Central memory CD8-positive, alpha-beta T cell (primary cell): ENCODE results near the gene ZNF2.

Experiments
- ATAC-seq: fragments of 150-1000 bp; cut with Tn5 transposase; replicated peaks from 2 replicates; pipeline ENCODE4 v1.10.0; 2022; ENCODE audit warnings: mild to moderate bottlenecking, moderate FRiP score, moderate number of reproducible peaks; ENCODE audit not compliant: poor library complexity, severe bottlenecking; ENCODE audit errors: extremely low read depth
- DNase-seq, 2 donors: peaks; one replicate each; pipeline ENCODE4 v3.0.0; 2021; ENCODE audit warnings: low spot score in 2 of 2
- H3K27ac Mint-ChIP-seq: one replicate; pipeline ENCODE4 v1.8.0; 2022; ENCODE audit warnings: low read depth, mild to moderate bottlenecking, moderate library complexity, mixed read lengths
- H3K27me3 Mint-ChIP-seq: one replicate; pipeline ENCODE4 v1.8.0; 2022; ENCODE audit warnings: mixed read lengths
- H3K36me3 Mint-ChIP-seq: one replicate; pipeline ENCODE4 v1.8.0; 2022; ENCODE audit warnings: mild to moderate bottlenecking, moderate library complexity, mixed read lengths; ENCODE audit not compliant: insufficient read depth
- H3K4me1 Mint-ChIP-seq: one replicate; pipeline ENCODE4 v1.8.0; 2022; ENCODE audit warnings: mixed read lengths
- H3K4me3 Mint-ChIP-seq: one replicate; pipeline ENCODE4 v1.8.0; 2022; ENCODE audit warnings: mild to moderate bottlenecking, moderate library complexity, mixed read lengths
- H3K9me3 Mint-ChIP-seq: one replicate; pipeline ENCODE4 v1.8.0; 2022; ENCODE audit warnings: mixed read lengths

The ZNF2 gene

DNA sequence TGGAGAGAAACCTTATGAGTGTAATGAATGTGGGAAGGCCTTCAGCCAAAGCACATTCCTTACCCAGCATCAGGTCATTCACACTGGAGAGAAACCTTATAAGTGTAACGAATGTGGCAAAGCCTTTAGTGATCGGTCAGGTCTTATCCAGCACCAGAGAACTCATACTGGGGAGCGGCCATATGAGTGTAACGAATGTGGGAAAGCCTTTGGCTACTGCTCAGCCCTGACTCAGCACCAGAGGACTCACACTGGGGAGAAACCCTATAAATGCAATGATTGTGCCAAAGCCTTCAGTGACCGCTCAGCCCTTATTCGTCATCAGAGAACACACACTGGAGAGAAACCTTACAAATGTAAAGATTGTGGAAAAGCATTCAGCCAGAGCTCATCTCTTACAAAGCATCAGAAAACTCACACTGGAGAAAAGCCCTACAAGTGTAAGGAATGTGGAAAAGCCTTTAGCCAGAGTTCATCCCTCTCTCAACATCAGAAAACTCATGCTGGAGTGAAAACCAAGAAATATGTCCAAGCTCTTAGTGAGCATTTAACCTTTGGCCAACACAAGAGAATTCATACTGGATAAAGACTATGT is 49.5 kb downstream of the ZNF2 start:
- Mint-ChIP-seq H3K4me1 (peaks cover 6% of the 10 kb centered on the region), H3K27me3 (no peaks in the 10 kb centered on the region), H3K9me3 (peaks cover 54% of the 10 kb centered on the region), H3K36me3 (peaks cover 16% of the 10 kb centered on the region), H3K4me3 (no peak overlapping the region), H3K27ac (no peak overlapping the region)
- no peak for ATAC-seq
- DNase-seq = no peak

DNA sequence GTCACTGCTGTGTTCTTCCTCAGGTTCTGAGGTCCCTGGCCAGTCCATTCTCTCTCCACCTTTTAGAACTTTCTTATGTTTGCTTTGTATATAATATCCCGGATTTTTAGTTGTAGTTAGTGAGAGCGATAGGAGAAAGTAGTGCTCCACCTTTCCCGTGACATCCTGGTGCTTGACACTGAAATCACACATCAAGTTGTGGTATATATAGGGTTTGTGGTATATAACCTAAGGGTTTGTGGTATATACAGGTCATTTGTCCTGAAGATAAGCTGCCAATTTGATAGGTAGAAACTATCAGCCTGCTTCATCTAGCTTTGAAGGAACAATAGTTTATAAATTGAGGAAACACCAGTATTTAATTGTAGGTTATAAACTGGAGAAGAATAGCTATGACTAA is 54.8 kb downstream of the ZNF2 start:
- no peak for DNase-seq
- Mint-ChIP-seq H3K4me1 (no peaks in the 10 kb centered on the region), H3K9me3 (peaks cover 49% of the 10 kb centered on the region), H3K27ac (no peak overlapping the region), H3K4me3 (no peak overlapping the region), H3K27me3 (no peaks in the 10 kb centered on the region), H3K36me3 (peaks cover 3% of the 10 kb centered on the region)
- ATAC-seq = no peak

DNA sequence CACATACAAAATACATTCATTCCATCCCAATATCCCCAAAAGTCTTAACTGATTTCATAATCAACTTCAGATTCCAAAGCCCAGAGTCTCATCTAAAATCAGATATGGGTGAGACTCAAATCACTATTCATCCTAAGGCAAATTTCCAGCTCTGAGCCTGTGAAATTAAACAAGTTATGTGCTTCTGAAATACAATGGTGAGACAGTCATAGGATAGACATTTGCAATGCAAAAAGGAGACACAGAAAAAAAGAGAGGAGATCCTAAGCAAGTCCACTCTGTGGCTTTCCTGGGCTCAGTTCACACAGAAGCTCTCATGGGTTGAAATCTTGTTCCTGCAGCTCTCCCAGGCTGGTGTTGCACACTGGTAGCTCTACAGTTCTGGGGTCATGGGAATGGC is 60.0 kb downstream of the ZNF2 start:
- Mint-ChIP-seq H3K27me3 (no peaks in the 10 kb centered on the region), H3K4me1 (no peaks in the 10 kb centered on the region), H3K36me3 (peaks cover 3% of the 10 kb centered on the region), H3K4me3 (no peak overlapping the region), H3K27ac (no peak overlapping the region), H3K9me3 (peaks cover 33% of the 10 kb centered on the region)
- no peak for DNase-seq
- ATAC-seq = no peak

DNA sequence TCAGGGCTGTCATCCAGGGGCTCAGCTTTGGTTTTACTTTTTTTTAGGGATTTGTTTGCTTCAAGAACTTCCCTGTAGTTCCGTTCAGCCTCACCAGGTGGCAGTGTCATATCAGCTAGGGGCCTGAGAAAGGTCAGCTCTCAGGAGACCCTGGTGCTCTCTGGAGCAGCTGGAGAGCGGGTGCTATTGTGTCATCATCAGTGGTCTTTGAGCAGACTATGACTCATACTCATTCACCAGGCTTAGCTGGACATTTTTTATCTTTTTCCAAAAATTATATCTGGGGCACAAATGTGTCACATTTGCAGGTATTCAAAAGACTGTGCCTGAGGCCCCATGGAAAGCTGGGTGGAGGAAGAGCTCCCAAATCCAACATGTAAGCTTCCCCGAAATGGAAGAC is 66.1 kb downstream of the ZNF2 start:
- ATAC-seq = no peak
- H3K27me3 Mint-ChIP-seq = no peaks in the 10 kb centered on the region
- no peaks in the 10 kb centered on the region for H3K4me1 Mint-ChIP-seq
- no peaks in the 10 kb centered on the region for H3K36me3 Mint-ChIP-seq
- DNase-seq = no peak
- H3K4me3 Mint-ChIP-seq = no peak overlapping the region
- H3K9me3 Mint-ChIP-seq = peaks cover 12% of the 10 kb centered on the region
- no peak overlapping the region for H3K27ac Mint-ChIP-seq

DNA sequence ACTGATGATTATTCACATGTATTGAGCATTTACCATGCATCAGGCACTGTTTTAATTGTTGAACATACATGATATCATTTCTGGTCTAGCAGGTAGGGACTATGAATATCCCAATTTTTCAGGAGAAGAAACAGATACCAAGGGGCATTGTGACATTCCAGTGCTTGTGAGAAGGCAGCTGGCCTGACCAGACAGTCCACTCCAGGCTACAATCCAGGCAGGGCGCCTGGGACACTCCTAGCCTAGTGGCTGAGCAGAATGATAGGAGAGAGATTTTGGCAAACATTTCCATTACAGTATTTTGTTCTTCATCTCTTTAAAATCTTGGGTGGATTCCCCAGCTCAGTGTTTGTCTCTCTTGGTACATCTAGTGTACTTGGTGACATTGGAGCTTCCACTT is 66.6 kb downstream of the ZNF2 start:
- no peaks in the 10 kb centered on the region for H3K4me1 Mint-ChIP-seq
- ATAC-seq (no peak), DNase-seq (no peak)
- no peaks in the 10 kb centered on the region for H3K36me3 Mint-ChIP-seq
- H3K27me3 Mint-ChIP-seq = no peaks in the 10 kb centered on the region
- H3K27ac Mint-ChIP-seq = no peak overlapping the region
- peaks cover 12% of the 10 kb centered on the region for H3K9me3 Mint-ChIP-seq
- no peak overlapping the region for H3K4me3 Mint-ChIP-seq
